ENCODE measurements around the gene STEAP3.

Gene STEAP3

GRCh38 chr2:119225105-119225865, 1.7 kb downstream of the STEAP3 start:
- no peak for DNase-seq (ENCODE audit: low read depth)

GRCh38 chr2:119225926-119226325, 2.3 kb downstream of the STEAP3 start:
- DNase-seq (ENCODE audit: low read depth), result no peak

DNA sequence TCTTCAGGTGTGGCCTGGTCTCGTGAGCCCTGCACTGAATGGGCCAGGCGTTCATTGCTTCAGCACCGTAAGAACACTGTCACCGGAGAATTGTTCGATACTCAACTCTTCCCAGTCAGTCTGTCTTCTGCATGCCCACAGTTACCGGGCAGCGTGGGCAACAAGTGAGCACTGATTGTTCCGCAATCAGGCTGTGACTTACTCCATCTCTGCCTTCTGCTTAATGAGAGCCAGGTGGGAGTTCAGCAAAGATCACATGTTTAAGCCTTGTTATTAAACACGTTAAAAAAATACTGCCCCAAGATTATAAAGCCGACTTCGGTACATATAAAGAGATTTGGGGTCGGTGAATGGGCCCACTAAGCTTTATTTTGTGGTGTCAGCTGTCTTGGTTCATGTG, 3.7 kb downstream of the STEAP3 start:
- DNase-seq (ENCODE audit: low read depth), result no peak

GRCh38 chr2:119228136-119228535, 4.5 kb downstream of the STEAP3 start:
- DNase-seq (ENCODE audit: low read depth), result no peak

DNA sequence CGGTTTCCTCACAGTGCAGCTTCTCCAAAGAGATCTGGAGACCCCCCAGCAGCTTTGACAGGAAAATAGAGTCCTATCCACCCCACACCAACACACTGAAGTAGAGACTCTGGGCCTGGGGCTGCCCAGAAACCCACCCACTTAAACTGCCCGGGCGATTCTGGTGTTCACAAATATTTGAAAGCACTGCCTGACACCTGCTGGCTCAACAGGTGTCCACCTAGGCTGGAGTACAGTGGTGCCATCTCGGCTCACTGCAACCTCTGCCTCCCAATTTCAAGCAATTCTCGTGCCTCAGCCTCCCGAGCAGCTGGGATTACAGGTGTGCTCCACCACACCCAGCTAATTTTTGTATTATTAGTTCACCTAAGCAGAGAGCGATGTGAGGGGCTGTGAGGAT, 5.3 kb downstream of the STEAP3 start:
- no peak for DNase-seq (ENCODE audit: low read depth)

DNA sequence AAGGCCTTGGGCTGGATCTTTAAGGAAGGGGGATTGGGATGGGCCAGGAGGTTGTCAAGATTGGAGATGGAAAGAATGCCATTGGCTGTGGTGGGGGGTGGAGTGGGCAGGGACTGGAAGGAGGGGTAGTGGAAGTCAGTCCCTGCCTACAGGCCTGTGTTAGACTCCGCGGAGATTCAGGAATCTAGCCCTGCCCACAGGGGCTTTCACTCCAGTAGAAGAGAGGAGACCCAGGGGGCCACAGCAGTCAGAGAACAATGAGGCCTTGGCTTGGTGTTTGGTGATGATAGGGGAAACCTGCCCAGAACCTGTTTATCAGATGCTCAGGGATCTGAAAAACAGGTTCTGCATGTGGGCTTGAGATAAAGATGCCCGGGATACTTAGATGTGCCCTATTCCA, 6.1 kb downstream of the STEAP3 start:
- DNase-seq (ENCODE audit: low read depth), result no peak

DNA sequence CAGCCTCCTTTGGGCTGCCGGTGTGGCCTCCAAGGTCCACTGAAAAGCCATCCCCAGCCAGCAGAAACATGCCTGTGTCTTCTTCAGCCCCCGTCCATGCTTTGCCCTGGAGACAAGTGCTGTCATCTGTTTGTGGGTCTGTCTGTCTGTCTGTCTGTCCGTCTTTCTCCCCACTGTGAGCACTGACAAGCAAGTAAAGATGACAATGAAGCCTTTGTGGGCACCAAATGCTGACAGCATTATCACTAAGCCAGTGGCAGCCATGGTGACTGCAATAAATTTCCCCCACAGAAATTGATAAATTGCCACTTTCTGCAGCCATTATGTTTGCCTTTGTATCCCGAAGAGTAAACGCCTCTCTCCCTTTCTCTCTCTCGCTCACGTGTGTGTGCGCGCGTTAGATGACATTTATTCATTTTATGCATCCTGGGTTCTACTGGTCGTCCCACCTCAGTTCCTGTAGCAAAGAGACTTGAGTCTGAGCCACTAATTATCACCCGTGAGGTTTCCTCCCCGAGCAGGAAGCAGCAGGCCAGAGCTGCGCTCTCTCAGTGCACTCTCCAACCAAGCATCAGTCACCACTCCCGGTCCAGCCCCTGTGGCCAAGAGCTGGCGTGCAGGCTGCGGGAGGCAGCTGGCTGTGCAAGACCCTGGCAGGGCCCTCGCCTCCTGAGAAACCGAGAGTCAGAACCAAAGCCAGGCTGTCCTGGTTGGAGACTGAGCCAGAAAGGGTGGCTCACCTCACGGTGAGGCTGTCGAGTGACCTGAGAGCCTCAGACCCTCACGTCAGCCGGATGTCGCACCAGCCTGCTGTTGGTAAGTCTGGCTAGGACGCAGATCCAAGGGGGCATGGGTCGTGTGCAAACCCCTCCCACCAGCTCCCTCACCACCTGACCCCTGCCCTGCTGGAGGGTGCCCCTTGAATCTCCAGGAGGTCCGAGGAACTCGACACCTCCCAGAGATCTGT, 6.9 kb downstream of the STEAP3 start:
- DNase-seq (ENCODE audit: low read depth), result no peak

DNA sequence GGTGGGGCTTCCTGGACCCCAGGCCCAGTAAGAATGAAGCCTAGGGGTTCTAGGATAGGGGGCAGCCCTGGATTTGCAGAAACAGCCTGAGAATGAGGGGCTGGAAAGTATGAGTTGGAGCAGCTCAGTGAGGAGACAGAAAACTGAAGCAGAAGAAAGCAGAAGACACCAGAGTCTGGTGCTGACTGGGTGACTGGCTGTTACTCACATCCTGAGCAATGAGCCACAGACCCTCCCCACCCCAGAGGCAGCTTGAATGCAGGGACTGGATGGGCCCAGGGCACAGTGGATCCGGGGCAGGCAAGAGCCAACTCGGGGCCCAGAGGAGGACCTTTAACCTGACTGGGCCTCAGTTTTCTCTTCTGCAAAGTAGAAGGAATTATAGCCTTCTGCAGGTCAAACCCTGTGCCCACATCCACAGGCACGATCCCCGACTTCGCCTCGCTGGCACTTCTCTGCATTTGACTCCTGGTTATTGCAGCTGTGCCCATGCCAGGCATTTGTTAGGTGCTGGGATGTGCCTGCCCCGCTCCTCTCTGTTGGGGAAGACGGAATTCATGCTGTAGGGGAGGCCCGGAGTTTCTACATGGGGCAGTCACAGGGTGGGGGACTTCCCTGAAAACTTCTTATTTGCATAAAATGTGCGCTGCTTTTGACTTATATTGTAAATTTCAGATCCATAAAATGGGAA, 8.5 kb downstream of the STEAP3 start:
- DNase-seq (ENCODE audit: low read depth), result no peak

- DNase-seq (ENCODE audit: low read depth), result no peak
Observed at GRCh38 chr2:119232666-119232993, 9.0 kb downstream of the STEAP3 start.

DNA sequence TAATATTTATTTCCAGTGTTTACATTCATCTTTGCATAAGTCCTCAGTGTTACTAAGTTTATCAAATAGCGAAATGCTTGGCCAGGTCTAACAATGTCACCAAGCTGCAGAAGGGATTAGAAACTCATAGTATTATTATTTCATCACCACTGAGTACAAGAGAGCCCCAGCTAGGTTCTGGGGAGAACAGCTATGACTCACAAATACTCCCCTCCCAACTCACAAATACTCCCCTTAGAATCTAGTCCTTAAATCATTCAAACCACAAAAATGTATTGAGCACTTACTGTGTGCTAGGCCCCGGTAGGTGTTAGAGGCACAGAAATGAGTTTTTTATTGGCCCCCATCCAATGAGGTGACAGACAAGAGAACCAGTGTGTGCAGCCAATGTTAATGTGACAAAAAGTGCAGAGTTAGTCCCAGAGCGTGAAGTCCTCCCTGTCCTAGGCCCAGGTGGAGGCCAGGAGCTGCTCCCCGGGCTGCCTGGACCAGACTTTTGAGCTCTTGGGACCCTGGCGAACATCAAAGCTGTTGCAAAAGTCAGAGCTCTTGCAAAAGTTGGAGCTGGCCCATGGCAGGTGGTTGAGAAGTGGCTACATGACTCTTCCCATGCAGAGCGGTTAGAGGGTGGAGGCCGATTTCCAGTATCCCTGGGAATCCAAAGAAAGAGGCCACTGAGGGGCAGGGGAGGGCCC, 9.8 kb downstream of the STEAP3 start:
- DNase-seq (ENCODE audit: low read depth), result peak; percentile 64

GRCh38 chr2:119234021-119235019, 10.7 kb downstream of the STEAP3 start:
- no peak for DNase-seq (ENCODE audit: low read depth)

DNA sequence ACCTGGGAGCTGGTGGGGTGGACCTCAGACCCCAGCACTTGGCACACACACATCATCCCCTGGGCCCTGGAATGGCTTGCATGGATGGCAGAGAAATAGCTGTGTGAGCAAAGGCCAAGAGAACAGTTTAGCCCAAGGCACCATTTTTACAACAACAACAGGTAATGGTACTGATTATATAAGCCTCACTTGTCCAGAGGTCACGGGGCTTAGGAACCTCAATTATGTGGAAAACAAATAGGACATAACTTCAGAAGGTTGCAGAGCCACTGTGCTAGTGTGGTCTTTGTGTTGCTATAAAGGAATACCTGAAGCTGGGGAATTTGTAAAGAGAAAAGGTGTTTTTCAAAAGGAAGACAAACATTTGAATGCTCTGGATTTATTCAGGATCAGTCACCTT, 13.2 kb downstream of the STEAP3 start:
- no peak for DNase-seq (ENCODE audit: low read depth)

GRCh38 chr2:119240311-119241204, 16.9 kb downstream of the STEAP3 start:
- no peak for DNase-seq (ENCODE audit: low read depth)

- DNase-seq (ENCODE audit: low read depth), result no peak
Observed at GRCh38 chr2:119241205-119241532, 17.5 kb downstream of the STEAP3 start.

DNA sequence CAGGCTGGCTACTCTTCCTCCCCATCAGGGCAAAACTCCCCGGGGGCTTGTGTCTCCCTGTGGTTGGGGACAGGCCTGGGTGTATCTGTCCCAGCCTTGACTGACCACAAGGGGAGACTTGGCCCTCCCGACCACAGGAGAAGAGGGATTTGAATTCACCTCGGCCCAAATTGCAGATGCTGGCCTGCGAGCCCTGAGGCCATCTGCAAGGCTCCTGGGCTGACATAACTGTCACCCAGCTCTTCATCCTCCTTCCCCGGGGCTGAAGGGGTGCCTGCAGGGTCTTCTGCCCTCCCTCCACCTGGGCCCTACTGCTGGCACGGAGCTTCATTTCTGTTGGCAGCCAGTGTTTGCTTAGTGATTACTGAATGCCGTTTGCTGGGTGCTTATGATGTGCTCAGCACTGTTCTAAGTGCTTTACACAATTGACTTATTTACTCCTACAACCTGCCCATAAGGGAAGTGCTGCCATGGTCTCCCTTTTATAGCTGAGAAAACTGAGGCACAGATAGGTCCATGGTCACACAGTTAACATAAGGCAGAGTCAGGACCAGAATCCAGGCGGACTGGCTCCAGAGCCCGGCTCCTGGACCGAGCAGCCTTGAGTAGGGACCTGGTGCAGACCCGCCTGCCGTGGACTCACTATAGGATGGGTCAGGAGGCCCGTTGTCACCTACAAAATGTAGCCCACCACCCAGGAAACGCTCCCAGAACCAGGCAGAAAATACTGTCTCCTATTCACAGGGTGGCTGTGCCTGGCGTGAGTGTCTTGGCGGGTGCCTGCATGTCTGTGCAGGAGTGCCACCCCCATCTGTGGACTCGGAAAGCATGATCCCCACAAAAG, 18.9 kb downstream of the STEAP3 start:
- no peak for DNase-seq (ENCODE audit: low read depth)

- DNase-seq (ENCODE audit: low read depth), result no peak
Observed at GRCh38 chr2:119243621-119244020, 20.0 kb downstream of the STEAP3 start.

GRCh38 chr2:119245076-119245840, 21.6 kb downstream of the STEAP3 start:
- no peak for DNase-seq (ENCODE audit: low read depth)

- DNase-seq (ENCODE audit: low read depth), result no peak
Observed at GRCh38 chr2:119245841-119246230, 22.2 kb downstream of the STEAP3 start.
